NCI-H748 (cell line): ENCODE measurements around the gene TECPR1.

ENCODE experiments used
- DNase-seq: peaks from one replicate; lab custom pipeline; 2025; ENCODE audit not compliant: unreplicated experiment; lab: John Stamatoyannopoulos, UW

The TECPR1 gene

DNA sequence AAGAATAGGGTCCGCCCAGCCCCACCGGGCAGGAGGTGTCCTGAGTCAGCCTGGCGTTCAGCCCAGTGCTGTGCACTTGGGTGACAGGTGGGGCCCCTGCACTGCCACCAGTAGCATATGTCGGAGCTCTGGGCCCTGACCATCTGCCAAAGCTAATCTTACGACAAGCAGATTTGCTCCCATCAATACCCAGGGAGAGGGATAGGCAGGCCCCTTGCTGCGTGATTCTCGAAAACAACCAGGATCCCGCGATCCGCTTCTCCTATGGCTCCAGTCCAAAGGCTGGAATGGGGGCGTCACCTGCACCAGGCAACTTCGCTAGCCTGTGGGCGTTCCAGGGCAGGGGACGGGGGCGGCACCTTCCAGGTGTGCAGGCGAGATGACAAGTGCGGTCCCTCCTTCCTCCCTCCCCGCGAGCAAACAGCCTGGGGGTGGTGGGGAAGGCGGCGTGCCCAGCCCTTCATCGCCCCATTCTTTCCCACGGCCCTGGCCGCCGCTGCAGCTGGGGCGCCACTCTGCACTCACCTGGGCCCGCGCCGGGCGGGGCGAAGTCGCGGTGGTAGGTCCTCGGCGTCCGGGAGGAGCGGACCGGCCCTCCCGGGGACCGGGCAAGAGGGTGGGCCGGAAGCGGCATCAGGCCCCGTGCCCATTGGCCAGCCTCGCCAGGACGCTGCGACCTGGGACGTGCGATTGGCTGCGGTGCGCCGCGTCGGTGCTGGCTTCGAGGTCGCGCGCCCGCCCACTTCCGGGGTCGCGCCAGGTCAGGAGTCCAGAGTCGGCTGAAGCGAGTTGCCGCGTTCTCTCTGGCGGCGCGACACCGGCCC, at the start of gene TECPR1:
TECPR1 (minus strand) TSS at position 632 of the 824 bp plus-strand sequence. CDS start 6,086 bp downstream, outside the sequence.
- peak; percentile 96 for DNase-seq

- DNase-seq: no peak
Observed at GRCh38 chr7:98300595-98301372, 48.8 kb upstream of the TECPR1 start.

DNA sequence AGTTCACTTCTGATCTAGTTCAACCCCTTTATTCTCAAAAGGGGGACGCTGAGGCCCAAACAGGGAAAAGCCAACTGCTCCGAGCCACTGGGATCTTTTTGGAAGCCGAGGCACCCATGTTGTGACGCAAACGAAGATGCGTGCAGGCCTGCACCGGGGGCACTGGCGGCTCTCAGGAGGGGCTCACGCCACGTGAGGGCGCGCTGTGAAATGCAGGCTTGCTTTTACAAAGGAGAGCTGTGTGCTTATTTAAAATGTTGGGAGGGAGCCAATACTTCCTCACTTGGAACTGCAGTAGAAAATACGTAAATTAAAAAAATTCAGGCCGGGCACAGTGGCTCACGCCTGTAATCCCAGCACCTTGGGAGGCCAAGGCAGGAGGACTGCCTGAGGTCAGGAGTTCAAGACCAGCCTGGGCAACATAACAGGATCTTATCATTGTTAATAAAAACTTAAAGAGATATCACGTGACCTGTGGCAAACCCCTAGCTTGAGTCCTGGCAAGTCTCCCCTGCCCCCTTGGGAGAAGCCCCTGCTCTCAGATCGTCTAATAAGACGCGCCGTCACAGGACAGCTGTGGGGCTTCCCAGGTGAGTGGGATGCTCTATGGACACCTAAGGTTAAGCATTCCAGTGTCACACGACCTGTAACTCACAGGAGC, 45.7 kb upstream of the TECPR1 start:
- no peak for DNase-seq

- no peak for DNase-seq
Observed at GRCh38 chr7:98296833-98297232, 44.8 kb upstream of the TECPR1 start.

GRCh38 chr7:98295467-98296192, 43.6 kb upstream of the TECPR1 start:
- DNase-seq: no peak

- peak; percentile 70 for DNase-seq
Observed at GRCh38 chr7:98294798-98295382, 42.9 kb upstream of the TECPR1 start.

DNA sequence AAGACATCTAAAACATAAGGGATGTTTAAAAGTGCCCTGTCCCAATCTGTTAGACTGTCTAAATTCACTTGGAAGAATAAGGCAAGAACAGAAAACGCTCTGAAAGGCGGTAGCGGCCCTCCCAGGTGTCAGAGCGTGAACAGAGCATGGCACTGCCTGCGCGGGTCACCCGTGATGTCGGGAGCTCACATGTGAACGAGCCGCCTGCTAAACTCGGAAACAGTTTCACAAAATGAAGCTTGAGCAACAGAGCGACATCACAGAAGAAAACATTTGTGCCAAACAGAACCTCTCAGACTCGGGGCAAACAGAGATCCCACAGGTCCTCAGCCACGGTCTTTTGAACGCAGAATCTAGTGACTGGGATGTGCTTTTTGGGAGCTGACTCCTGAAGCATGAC, 42.3 kb upstream of the TECPR1 start:
- DNase-seq: no peak

- no peak for DNase-seq
Observed at GRCh38 chr7:98293746-98294145, 41.7 kb upstream of the TECPR1 start.

GRCh38 chr7:98293265-98293664, 41.2 kb upstream of the TECPR1 start:
- DNase-seq: no peak

DNA sequence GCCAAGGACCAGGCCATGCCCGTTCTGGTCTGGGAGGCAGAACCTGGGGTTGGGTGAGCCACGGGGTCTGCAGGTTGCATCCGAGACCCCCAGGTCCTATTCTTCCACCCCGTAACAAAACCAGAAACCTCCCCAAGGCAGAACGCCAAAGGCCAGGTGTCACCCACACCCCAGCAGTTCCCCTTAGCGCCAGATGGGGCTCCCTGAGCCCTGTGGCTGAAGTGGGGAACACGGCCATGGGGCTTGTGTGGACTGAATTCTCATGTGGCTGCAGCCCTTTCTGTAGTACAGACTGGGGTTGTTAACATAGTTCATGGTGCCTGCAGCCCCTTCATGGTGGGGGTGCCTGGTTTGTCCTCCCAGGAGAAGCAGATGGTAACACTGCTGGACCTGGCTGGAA, 39.7 kb upstream of the TECPR1 start:
- DNase-seq: no peak

DNA sequence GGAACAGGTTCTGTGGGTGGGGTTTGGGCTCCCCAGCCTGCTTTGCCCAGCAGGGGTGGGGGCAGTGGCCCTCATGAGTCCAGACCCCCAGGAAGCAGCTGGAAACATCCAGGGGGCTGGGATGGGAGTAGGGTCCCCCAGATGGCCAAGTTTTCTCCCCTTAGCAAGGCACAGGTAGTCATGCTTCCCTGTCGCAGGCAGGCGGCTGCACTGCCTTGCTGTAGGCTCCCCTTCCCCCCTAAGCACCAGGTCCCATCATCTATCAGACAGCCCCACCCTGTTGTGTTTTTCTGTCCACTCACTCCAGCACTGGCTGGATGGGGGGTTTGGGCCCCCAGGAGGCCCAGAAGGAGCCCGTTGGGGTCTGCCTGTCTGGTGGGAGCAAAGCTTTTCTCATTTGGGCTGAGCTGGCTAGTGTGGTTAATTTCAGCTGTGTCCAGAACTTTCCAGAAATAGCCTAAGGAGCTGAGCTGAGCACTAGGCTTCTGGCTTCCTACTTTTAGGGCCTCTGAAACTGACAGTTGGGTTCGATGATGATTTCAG, 37.4 kb upstream of the TECPR1 start:
- no peak for DNase-seq

- no peak for DNase-seq
Observed at GRCh38 chr7:98288064-98288823, 36.2 kb upstream of the TECPR1 start.

DNA sequence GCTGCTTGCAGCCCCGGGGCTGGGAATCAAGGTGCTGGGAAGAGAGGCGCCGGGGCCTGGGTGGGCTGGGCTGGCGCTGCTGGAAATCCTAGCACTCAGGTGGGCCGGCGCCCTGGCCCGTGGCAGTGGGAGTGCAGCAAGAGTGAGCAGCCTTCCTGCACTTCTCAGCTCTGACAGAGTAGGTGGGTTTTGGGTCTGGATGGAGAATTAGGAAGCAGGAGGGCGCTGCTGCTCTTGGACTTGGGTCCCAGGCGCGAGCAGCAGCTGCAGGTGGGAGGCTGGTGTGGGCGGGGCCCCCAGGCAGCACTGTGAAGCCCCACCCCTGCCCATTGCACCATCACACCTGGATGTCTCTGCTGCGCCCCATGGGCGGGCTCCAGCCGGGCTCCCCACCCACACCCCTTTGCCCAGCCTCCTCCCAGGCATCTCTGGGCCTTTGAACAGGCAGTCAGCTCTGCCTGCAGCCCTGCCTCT, 35.5 kb upstream of the TECPR1 start:
- DNase-seq: peak; percentile 82

DNA sequence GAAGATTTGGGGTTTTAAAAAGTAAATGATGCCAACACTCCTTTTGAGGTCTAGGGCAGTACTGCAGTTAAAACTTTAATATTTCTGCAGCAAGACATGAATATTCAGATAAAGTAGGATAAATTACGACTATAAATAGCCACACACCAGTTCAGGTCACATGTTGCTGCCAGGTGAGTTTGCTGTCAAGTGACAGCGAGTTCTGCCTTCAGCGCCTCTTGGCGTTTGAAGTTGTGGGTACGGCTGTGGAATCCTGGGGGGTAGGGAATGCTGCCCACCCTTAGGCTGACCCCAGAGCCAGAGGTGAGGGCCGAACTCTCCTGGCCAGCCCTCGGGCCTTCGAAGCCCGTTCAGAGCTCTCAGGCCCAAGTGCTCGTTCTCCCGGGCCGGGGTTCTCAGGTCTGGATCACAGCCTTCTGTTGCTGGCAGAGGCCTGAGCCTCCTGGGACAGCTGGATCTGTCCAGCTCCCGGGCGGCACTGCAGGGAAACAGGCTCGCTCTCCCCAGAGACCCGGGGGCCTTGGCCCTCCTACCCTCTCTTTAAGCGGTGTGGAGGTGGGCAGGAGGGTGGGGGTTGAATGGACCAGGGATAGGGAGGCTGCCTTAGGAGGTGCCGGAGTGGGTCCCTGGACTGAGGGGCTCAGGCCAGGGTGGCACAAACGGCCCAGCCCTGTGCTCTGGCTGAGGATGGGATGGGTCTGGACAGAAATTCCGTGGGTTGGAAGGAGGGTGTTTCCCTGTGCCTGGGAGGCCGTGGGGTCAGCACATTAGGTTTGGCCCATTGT, 34.9 kb upstream of the TECPR1 start:
- DNase-seq: no peak

- no peak for DNase-seq
Observed at GRCh38 chr7:98286093-98286539, 34.1 kb upstream of the TECPR1 start.

DNA sequence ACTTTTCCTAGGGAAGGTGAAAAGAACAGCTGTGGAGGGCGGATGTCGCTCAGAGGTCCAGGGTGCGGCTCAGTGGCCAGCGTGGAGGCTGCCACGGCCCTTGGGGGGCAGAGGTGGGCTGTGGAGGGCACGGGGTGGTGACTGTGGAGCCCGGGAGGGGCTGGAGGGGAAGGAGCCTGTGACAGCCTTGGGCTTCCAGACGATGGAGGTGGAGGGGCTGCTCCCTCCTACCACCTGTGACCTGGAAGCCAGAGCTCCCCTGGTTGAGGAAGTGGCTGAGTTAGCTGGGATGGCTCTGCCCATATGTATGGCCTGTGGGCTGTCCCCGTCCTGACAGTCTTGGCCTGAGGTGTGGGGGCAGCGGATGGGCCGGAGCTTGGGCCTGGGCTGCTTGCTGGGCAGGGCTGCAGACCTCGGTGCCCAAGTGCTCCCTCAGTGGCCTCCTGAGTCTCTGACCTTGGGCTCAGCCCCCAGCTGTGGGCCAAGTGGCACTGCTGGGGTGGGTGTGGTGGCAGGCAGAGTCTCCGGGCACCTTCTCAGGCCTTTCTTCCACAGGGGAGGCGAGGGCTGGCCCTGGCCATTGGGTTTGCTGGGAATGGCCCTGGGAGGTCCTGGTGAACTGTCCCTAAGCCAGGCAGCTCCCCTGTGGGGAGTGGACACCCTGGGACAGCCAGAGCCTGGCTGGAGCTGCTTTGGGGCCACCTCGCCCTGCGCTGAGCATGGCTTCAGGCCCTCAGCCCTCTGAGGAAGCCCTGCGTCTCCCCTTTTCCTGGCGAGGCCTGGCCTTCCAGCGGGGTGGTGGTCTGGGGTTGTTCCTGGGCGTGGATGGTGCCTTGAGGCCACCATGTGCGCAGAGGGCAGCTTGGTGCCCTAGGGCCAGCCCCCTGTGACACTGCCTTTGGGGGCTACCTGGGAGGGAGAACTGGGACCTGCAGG, 33.4 kb upstream of the TECPR1 start:
- DNase-seq: no peak

GRCh38 chr7:98284335-98285036, 32.5 kb upstream of the TECPR1 start:
- DNase-seq: no peak
